ENCODE data around the gene SH2D2A. TPM values are rescaled to one million over a fixed set of nuclear protein-coding genes. Genes with fewer than 3 reads are reported as not detected.
"Not testable (repeated sequence)": the region's sequence is repeated elsewhere in the genome, so short reads cannot be mapped to it uniquely, and the experiment has no call there.

SH2D2A gene
- total RNA-seq, 1 experiment from 2014 or later = 4.9 TPM

DNA sequence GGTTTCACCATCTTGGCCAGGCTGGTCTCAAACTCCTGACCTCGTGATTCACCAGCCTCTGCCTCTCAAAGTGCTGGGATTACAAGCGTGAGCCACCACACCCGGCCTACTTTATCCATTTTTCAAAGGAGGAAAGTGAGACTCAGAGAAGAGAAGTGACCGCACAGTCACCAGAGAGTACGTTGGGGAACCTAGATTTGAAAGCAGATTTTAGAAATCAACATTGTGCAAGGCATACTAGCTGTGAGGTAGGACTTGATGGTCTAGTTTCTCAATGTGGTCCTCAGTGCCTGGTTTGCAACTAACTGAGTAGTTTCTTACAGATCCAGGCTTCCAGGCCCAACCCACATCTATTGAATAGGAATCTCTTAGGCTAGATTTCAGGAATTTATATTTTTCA, 51.0 kb downstream of the SH2D2A start:
- POLR2A ChIA-PET = interaction anchor here (3.4 kb wide), 1 partner anchor 14 kb away, joined by 24 read pairs; the partner anchor contains the start of gene HDGF

DNA sequence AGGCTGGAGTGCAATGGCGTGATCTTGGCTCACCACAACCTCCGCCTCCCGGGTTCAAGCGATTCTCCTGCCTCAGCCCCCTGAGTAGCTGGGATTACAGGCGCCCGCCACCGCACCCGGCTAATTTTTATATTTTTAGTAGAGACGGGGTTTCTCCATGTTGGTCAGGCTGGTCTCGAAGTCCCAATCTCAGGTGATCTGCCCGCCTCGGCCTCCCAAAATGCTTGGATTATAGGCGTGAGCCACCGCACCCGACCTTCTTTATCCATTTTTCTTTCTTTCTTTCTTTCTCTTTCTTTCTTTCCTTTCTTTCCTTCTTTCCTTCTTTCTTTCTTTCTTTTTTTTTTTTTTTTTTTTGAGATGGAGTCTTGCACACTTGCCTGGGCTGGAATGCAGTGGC, 51.5 kb downstream of the SH2D2A start:
- ChIA-PET CTCF (interaction anchor here (0.7 to 2.9 kb wide), 5 partner anchors 24 to 111 kb away, joined by 3 to 39 read pairs (median 4); partner anchors contain the start of genes ISG20L2, METTL25B and MRPL24), POLR2A (interaction anchor here (3.4 kb wide), 1 partner anchor 13 kb away, joined by 24 read pairs; the partner anchor contains the start of gene HDGF)
- H3K27ac Mint-ChIP-seq; DNase-seq (ENCODE audit: low spot score); H3K36me3 Mint-ChIP-seq; ATAC-seq; H3K4me3 Mint-ChIP-seq; H3K27me3 Mint-ChIP-seq (ENCODE audit: low read depth); H3K9me3 Mint-ChIP-seq: not testable (repeated sequence)
- H3K4me1 Mint-ChIP-seq = peaks cover 27% of the 10 kb centered on the region

More for the DNA sequence above, 51.0 kb downstream of the SH2D2A start:
- Mint-ChIP-seq H3K9me3 (no peaks in the 10 kb centered on the region), H3K36me3 (peaks cover 1% of the 10 kb centered on the region), H3K4me3 (no peak overlapping the region), H3K27ac (no peak overlapping the region), H3K4me1 (peaks cover 26% of the 10 kb centered on the region), H3K27me3 (ENCODE audit: low read depth) (no peaks in the 10 kb centered on the region)
- TF ChIP-seq KAT7 (CRISPR knock-in tag; IDR thresholded peaks at IDR 0.05; ENCODE audit: borderline replicate concordance) (no peak), SOX15 (CRISPR knock-in tag; IDR thresholded peaks at IDR 0.05) (no peak), TCF7 (CRISPR knock-in tag; IDR thresholded peaks at IDR 0.05; ENCODE audit: low read depth) (no peak), TP53 (CRISPR knock-in tag; IDR thresholded peaks at IDR 0.05) (no peak)
- TF ChIP-seq, protein P1, sequence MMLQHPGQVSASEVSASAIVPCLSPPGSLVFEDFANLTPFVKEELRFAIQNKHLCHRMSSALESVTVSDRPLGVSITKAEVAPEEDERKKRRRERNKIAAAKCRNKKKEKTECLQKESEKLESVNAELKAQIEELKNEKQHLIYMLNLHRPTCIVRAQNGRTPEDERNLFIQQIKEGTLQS (CRISPR knock-in tag; conservative IDR thresholded peaks at IDR 0.05) = no peak
- TF ChIP-seq, protein P2, sequence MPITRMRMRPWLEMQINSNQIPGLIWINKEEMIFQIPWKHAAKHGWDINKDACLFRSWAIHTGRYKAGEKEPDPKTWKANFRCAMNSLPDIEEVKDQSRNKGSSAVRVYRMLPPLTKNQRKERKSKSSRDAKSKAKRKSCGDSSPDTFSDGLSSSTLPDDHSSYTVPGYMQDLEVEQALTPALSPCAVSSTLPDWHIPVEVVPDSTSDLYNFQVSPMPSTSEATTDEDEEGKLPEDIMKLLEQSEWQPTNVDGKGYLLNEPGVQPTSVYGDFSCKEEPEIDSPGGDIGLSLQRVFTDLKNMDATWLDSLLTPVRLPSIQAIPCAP (CRISPR knock-in tag; IDR thresholded peaks at IDR 0.05) = no peak
- TF ChIP-seq, protein P3, sequence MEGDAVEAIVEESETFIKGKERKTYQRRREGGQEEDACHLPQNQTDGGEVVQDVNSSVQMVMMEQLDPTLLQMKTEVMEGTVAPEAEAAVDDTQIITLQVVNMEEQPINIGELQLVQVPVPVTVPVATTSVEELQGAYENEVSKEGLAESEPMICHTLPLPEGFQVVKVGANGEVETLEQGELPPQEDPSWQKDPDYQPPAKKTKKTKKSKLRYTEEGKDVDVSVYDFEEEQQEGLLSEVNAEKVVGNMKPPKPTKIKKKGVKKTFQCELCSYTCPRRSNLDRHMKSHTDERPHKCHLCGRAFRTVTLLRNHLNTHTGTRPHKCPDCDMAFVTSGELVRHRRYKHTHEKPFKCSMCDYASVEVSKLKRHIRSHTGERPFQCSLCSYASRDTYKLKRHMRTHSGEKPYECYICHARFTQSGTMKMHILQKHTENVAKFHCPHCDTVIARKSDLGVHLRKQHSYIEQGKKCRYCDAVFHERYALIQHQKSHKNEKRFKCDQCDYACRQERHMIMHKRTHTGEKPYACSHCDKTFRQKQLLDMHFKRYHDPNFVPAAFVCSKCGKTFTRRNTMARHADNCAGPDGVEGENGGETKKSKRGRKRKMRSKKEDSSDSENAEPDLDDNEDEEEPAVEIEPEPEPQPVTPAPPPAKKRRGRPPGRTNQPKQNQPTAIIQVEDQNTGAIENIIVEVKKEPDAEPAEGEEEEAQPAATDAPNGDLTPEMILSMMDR (IDR thresholded peaks at IDR 0.05) = no peak
- TF ChIP-seq, protein P4, sequence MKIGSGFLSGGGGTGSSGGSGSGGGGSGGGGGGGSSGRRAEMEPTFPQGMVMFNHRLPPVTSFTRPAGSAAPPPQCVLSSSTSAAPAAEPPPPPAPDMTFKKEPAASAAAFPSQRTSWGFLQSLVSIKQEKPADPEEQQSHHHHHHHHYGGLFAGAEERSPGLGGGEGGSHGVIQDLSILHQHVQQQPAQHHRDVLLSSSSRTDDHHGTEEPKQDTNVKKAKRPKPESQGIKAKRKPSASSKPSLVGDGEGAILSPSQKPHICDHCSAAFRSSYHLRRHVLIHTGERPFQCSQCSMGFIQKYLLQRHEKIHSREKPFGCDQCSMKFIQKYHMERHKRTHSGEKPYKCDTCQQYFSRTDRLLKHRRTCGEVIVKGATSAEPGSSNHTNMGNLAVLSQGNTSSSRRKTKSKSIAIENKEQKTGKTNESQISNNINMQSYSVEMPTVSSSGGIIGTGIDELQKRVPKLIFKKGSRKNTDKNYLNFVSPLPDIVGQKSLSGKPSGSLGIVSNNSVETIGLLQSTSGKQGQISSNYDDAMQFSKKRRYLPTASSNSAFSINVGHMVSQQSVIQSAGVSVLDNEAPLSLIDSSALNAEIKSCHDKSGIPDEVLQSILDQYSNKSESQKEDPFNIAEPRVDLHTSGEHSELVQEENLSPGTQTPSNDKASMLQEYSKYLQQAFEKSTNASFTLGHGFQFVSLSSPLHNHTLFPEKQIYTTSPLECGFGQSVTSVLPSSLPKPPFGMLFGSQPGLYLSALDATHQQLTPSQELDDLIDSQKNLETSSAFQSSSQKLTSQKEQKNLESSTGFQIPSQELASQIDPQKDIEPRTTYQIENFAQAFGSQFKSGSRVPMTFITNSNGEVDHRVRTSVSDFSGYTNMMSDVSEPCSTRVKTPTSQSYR (CRISPR knock-in tag; IDR thresholded peaks at IDR 0.05) = no peak
- ATAC-seq (no peak), DNase-seq (ENCODE audit: low spot score) (no peak)
- CTCF ChIA-PET = interaction anchor here (0.7 to 2.9 kb wide), 5 partner anchors 25 to 76 kb away, joined by 3 to 39 read pairs (median 5); partner anchors contain the start of genes ISG20L2, METTL25B and MRPL24

DNA sequence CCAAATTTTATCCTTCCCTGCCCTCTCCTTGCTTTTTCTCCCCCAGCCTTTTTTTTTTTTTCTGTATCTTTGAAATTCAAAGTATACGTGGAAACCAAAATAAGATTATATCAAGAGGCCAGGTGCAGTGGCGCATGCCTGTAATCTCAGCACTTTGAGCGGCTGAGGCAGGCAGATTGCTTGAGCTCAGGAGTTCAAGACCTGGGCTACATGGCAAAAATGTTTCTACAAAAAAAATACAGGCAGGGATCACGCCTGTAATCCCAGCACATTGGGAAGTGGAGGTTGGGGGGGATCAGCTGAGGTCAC, 55.9 kb downstream of the SH2D2A start:
- POLR2A ChIA-PET = interaction anchor here (0.5 to 1.2 kb wide), 3 partner anchors 9 to 341 kb away, joined by 3 to 4 read pairs (median 3); partner anchors contain the start of gene HDGF
- DNase-seq (ENCODE audit: low spot score) (no peak), ATAC-seq (no peak)
- Mint-ChIP-seq H3K27ac (no peak overlapping the region), H3K36me3 (no peaks in the 10 kb centered on the region), H3K9me3 (no peaks in the 10 kb centered on the region), H3K27me3 (ENCODE audit: low read depth) (no peaks in the 10 kb centered on the region), H3K4me3 (no peak overlapping the region), H3K4me1 (peaks cover 4% of the 10 kb centered on the region; the same call in 1 of the 2 replicates)
- TF ChIP-seq TEAD4 (CRISPR knock-in tag; IDR thresholded peaks at IDR 0.05) (no peak), OVOL2 (CRISPR knock-in tag; IDR thresholded peaks at IDR 0.05; ENCODE audit: borderline replicate concordance) (no peak), ZNF263 (CRISPR knock-in tag; IDR thresholded peaks at IDR 0.05; ENCODE audit: low read depth) (no peak), NFATC4 (CRISPR knock-in tag; IDR thresholded peaks at IDR 0.05) (no peak)
- TF ChIP-seq, protein P5, sequence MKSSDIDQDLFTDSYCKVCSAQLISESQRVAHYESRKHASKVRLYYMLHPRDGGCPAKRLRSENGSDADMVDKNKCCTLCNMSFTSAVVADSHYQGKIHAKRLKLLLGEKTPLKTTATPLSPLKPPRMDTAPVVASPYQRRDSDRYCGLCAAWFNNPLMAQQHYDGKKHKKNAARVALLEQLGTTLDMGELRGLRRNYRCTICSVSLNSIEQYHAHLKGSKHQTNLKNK (CRISPR knock-in tag; IDR thresholded peaks at IDR 0.05) = no peak
- TF ChIP-seq, protein P6, sequence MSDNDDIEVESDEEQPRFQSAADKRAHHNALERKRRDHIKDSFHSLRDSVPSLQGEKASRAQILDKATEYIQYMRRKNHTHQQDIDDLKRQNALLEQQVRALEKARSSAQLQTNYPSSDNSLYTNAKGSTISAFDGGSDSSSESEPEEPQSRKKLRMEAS (CRISPR knock-in tag; IDR thresholded peaks at IDR 0.05) = no peak
- TF ChIP-seq, protein P7, sequence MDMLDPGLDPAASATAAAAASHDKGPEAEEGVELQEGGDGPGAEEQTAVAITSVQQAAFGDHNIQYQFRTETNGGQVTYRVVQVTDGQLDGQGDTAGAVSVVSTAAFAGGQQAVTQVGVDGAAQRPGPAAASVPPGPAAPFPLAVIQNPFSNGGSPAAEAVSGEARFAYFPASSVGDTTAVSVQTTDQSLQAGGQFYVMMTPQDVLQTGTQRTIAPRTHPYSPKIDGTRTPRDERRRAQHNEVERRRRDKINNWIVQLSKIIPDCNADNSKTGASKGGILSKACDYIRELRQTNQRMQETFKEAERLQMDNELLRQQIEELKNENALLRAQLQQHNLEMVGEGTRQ (CRISPR knock-in tag; IDR thresholded peaks at IDR 0.05) = no peak
- CTCF ChIA-PET = interaction anchor here (1.2 kb wide), 1 partner anchor 9 kb away, joined by 3 read pairs; the partner anchor contains the start of gene HDGF

Data from WTC11 (cell line).